Lower leg skin (tissue), 4 donors: ENCODE data around the gene RNF121. TPM values are rescaled to one million over a fixed set of nuclear protein-coding genes. Genes with fewer than 3 reads are reported as not detected.

ENCODE experiments used
- DNase-seq, 2 donors: peaks; one replicate each; pipeline ENCODE4 v3.0.0-alpha.2; 2019; ENCODE audit warnings: low spot score in 2 of 2
- H3K4me3 ChIP-seq: fragments of 200-600 bp; sonication (generic); 2 replicates; pipeline ENCODE4 v1.5.1; 2017; ENCODE audit warnings: mild to moderate bottlenecking, low read depth; ENCODE audit not compliant: poor library complexity, severe bottlenecking
- POLR2A ChIP-seq, 2 donors: fragments of 450-650 bp; IDR thresholded peaks; one replicate each; pipeline ENCODE4 v1.6.1; 2016 to 2017; ENCODE audit warnings: antibody characterized with exemption in 2 of 2, mild to moderate bottlenecking in 1 of 2, moderate library complexity in 1 of 2
- whole genome bisulfite sequencing, 2 donors: methylation state at CpG; one replicate each; pipeline ENCODE4 v1.1.5; 2018; 5-methylcytosine and 5-hydroxymethylcytosine counted together
- intact Hi-C: fragments of 100-400 bp; cut with DNase I; formaldehyde crosslinking; loops from one replicate; pipeline ENCODE4 v1.15.0; 2023; ENCODE audit warnings: low total_unique reads
- total RNA-seq, 4 donors: library from RNA; depleted of rRNA; stranded (reverse); fragments of >200 nt; gene quantifications; one replicate each; pipeline ENCODE4 v1.1.0, GENCODE V29; 2016
- TF ChIP-seq, protein P1 (sequence below), 3 donors: fragments of 450-650 bp; IDR thresholded peaks; one replicate each; pipeline ENCODE4 v1.5.1; 2016; ENCODE audit warnings: antibody characterized with exemption in 3 of 3, mild to moderate bottlenecking in 3 of 3, moderate library complexity in 2 of 3

RNF121 gene
- total RNA-seq, 4 donors from 2014 or later, result 13.2 to 27.6 (median 18.6) TPM

DNA sequence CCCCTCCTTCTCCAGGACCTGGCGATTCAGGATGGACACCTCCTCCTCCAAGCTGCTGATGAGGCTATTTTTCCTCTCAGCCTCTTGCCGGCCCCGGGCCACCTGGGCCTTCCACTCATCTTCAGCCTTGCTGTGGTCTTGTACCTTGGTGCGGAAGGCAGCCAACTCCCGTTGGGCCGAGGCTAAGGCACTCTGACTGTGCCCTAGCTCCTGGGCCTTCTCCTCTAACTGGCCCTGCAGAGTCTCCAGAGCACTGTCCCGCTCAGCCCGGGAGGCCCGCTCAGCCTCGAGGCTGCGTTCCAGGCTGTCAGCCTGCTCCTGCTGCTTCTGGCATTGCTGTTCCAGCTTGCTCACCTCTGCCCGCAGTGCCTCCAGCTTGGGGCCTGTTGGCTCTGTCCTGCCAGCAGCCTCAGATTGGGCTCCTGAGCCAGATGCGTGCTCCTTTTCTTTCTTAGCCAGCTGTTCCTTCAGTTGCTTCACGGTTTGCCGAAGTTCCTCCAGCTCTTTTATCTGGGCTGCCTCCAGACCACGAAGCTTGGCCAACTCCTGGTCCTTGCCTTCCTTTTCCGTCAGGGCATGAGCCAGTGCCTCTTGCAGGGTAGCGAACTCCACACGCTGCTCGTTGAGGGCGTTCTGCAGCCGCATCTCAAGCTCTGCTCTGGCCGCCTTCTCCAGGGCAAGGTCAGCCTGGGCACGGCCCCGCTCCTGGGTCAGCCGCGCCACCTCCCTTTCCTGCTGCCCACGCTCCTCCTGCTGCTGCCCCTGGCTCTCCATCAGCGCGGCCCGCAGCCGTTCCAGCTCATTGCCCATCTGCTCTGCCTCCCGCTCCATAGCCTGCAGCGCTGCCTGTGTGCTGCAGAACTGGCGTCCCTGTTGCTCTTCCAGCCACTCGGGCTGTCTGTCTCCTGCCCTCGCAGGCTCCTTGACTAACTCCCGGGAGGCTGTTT, 85.2 kb downstream of the RNF121 start:
- intact Hi-C loops, result no loop called here
- DNase-seq, result peak in 1 of 2 donors; percentile 85
- TF ChIP-seq POLR2A (IDR thresholded peaks at IDR 0.05), result no peak
- no peak overlapping the region for H3K4me3 ChIP-seq
- 42 to 53% methylated on average over 38 of the region's 38 CpGs for WGBS, 2 donors

DNA sequence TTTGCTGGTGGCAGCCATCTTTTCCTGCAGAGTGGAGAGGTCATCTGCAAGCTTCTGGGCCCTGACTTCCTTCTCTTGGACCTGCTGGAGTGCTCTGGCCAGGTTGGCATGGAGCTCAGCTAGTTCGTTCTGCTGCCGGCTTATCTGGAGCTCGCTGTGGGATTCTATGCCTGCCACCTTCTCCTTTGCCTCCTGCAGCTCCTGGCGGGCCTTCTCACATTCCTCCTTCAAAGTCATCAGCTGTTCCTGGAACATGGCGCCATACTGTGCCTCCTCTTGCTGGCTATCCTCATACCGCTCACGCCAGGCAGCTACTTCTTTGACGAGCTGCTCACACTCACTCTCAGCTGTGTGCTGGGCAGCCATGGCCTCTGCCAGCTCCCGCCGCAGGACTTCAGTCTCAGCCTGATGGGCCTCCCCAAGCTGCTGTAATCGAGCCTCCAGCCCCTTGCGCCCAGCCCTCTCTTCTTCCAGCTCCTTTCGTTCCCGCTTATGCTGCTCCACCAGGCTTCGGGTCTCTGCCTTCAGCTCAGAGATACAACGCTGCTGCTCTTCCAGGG, 86.0 kb downstream of the RNF121 start:
- TF ChIP-seq, protein P1, sequence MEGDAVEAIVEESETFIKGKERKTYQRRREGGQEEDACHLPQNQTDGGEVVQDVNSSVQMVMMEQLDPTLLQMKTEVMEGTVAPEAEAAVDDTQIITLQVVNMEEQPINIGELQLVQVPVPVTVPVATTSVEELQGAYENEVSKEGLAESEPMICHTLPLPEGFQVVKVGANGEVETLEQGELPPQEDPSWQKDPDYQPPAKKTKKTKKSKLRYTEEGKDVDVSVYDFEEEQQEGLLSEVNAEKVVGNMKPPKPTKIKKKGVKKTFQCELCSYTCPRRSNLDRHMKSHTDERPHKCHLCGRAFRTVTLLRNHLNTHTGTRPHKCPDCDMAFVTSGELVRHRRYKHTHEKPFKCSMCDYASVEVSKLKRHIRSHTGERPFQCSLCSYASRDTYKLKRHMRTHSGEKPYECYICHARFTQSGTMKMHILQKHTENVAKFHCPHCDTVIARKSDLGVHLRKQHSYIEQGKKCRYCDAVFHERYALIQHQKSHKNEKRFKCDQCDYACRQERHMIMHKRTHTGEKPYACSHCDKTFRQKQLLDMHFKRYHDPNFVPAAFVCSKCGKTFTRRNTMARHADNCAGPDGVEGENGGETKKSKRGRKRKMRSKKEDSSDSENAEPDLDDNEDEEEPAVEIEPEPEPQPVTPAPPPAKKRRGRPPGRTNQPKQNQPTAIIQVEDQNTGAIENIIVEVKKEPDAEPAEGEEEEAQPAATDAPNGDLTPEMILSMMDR (IDR thresholded peaks at IDR 0.05), result no peak
- TF ChIP-seq POLR2A (IDR thresholded peaks at IDR 0.05), result no peak
- 76 to 86% methylated on average over 16 of the region's 16 CpGs for WGBS, 2 donors
- intact Hi-C loops, result no loop called here
- no peak overlapping the region for H3K4me3 ChIP-seq
- DNase-seq, result peak in 1 of 2 donors; percentile 84

DNA sequence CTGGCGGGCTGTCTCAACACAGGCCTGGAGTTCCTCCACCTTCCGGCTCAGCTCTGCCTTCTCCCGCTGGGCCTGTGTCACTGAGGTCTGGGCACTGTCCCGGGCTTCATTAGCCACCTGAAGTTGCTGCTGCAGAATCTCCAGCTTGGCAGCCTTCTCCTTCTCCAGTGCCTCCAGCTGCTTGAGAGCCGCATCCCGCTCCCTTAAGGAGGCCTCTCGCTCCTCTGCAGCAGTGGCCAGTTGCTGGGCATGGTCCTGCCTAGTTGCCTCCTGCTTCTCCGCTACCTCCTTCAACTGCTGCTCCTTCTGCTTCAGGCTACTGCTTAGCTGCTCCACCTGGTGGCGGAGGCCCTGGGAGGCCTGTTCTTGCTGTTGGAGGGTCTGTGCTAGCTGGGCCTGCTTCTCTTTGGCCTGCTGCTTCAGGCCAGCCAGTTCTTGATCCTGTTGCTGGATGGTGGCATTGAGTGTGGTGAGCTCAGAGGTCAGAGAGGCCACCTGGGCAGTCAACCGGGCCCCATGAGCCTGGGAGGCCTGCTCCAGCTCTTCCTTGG, 86.7 kb downstream of the RNF121 start:
- intact Hi-C loops, result no loop called here
- no peak for TF ChIP-seq POLR2A (IDR thresholded peaks at IDR 0.05)
- TF ChIP-seq, protein P1 (IDR thresholded peaks at IDR 0.05), result no peak
- H3K4me3 ChIP-seq, result no peak overlapping the region
- DNase-seq, result peak in 1 of 2 donors; percentile 75
- WGBS, 2 donors, result 82 to 89% methylated on average over 9 to 10 of the region's 10 CpGs

DNA sequence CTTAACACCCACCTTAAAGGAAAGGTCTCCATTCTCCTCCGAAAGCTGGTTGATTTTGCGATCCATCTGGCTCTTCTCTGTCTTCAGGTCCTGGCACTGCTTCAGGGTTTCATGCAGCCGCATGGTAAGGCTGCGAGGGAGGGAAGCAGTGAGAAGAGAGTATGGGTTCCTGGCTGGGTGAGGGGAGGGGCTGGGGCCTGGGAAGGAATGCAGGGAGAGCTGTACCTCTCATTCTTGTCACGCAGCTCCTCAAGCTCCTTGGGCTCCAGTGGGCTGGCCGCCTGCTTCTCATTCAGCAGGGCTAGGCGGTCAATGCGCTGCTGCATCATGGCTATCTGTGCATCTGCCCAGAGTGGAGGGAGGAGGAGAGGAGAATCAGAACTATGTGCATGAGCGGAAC, 89.3 kb downstream of the RNF121 start:
- TF ChIP-seq, protein P1 (IDR thresholded peaks at IDR 0.05), result no peak
- no peak for TF ChIP-seq POLR2A (IDR thresholded peaks at IDR 0.05)
- H3K4me3 ChIP-seq, result no peak overlapping the region
- intact Hi-C loops, result no loop called here
- DNase-seq, result no peak
- 90% methylated on average over 9 of the region's 9 CpGs for whole genome bisulfite sequencing, 2 donors

DNA sequence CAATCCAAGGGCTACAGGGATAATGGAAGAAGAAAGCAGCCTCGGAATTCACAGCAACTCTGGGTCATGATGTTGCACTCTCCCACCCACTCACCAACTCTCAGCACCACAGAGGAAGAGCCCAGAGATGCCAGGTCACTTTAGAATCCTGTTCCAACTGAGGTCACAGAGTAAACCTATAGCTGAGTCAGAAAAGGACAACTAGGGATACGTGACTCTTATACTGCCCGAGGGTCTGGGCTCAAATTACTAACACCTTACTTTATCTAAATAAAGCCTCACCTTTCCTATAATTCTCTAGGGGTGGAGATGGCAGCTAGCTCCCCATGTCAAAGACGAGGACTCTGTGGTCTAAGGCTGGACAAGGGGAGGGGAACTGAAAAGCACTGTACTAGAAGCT, 94.5 kb downstream of the RNF121 start:
- 60 to 73% methylated on average over 4 of the region's 4 CpGs for WGBS, 2 donors
- no peak overlapping the region for H3K4me3 ChIP-seq
- intact Hi-C loops, result no loop called here
- DNase-seq, result no peak
- TF ChIP-seq, protein P1 (IDR thresholded peaks at IDR 0.05), result no peak
- no peak for TF ChIP-seq POLR2A (IDR thresholded peaks at IDR 0.05)
